ENCODE results near the gene CXorf66.
"Not testable (repeated sequence)": the region's sequence is repeated elsewhere in the genome, so short reads cannot be mapped to it uniquely, and the experiment has no call there.

Gene CXorf66

DNA sequence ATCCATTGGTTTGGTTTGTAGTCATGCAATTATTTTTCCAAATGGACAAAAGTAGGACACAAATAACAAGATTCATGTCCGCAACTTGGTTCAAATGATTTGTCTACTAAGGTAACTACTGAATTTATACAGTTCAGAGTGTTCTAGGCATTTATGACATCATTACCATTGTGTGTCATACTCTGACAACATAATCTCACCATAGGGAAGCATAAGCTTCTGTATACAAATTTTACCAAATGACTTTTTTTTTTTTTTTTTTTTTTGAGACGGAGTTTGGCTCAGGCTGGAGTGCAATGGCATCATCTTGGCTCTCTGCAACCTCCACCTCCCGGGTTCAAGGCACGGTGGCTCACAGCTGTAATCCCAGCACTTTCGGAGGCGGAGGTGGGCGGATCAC lies at the start of gene CXorf66:
Gene CXorf66 (minus strand): TSS at position 101 of the 400 bp plus-strand sequence. CDS start 25 bp downstream, at position 76.
- Mint-ChIP-seq H3K27me3 (no peaks in the 10 kb centered on the region), H3K4me3 (no peak within 1 kb of the TSS), H3K27ac (no peak within 1 kb of the TSS), H3K36me3 (no peaks in the 10 kb centered on the region), H3K4me1 (no peaks in the 10 kb centered on the region), H3K9me3 (no peaks in the 10 kb centered on the region)
- DNase-seq: no peak
- CTCF ChIA-PET: no interaction called here

DNA sequence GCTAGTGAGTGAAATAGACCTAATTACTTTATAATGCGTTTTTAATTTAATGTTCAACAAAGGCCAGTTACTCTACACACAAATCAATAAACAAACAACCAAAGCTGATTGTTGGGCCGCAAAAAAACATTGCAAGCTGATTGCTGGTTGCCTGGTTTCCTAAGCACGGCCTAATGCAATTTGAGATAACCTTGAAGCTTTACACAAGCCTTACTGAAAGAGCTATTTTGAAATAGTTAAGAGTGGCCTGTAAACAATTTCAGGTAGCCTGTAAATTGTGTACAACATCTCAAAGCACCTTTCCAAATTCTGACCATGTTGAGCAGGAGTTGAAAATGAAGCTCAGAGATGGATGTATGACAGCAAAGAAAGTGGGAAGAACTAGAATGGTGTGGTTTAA lies 17.5 kb upstream of the CXorf66 start:
- CTCF ChIA-PET: no interaction called here
- H3K27me3 Mint-ChIP-seq: no peaks in the 10 kb centered on the region
- H3K9me3 Mint-ChIP-seq: no peaks in the 10 kb centered on the region
- H3K36me3 Mint-ChIP-seq: no peaks in the 10 kb centered on the region
- H3K27ac Mint-ChIP-seq: no peak overlapping the region
- H3K4me3 Mint-ChIP-seq: no peak overlapping the region
- no peak for DNase-seq
- no peaks in the 10 kb centered on the region for H3K4me1 Mint-ChIP-seq

- H3K36me3 Mint-ChIP-seq: no peaks in the 10 kb centered on the region
- CTCF ChIA-PET: no interaction called here
- H3K4me1 Mint-ChIP-seq: no peaks in the 10 kb centered on the region
- peaks cover 5% of the 10 kb centered on the region for H3K27me3 Mint-ChIP-seq
- DNase-seq: no peak
- no peaks in the 10 kb centered on the region for H3K9me3 Mint-ChIP-seq
- H3K4me3 Mint-ChIP-seq: no peak overlapping the region
- H3K27ac Mint-ChIP-seq: no peak overlapping the region
Measured at GRCh38 chrX:139974471-139974870, 9.2 kb upstream of the CXorf66 start.

DNA sequence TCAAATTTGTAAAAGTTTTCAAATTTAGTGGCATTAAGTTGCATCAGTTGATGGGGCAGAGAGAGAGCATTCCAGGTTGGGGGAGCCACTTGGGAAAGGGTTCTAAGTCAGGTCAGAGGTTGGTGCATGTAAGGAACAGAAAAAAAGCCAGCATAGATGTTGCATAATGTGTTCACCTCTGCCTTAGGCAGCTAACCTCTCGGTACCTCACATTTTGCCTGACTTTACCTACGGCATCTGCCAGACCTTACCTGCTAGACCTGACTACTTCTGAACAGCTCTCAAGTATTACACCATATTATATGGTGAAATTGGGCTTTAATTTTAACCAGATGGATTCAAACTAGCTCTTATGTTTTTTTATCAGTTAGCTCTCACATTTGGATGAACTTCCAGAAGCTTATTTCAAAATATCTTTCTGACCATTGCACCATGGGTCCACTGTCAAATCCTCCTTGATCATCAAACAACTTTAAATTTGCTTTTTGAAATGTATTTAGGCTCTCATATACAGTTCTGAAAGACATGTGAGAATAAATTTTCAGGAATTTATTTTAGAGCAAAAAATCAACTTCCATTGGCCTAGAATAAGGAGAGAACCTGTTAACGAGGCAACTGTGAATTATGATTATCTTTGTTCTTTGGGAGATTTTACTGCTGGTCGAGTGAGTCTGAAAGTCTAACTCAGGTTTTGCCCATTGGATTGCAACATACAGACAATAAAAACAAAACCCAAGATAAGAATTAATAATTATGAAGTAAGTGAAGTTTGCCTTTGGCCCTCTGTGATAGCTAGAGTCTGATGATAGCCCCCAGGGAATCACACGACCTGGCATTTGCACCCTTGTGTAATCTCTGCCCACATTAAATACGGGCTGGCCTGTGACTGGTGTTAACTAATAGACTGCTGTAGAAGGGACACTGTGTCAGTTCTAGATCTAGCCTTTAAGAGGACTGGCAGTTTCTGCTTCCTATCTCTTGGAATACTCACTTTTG lies 7.6 kb upstream of the CXorf66 start:
- H3K36me3 Mint-ChIP-seq: no peaks in the 10 kb centered on the region
- H3K4me1 Mint-ChIP-seq: no peaks in the 10 kb centered on the region
- H3K27me3 Mint-ChIP-seq: peaks cover 5% of the 10 kb centered on the region
- H3K4me3 Mint-ChIP-seq: no peak overlapping the region
- CTCF ChIA-PET: no interaction called here
- H3K27ac Mint-ChIP-seq: no peak overlapping the region
- no peaks in the 10 kb centered on the region for H3K9me3 Mint-ChIP-seq
- no peak for DNase-seq

GRCh38 chrX:139972113-139972512 lies 6.8 kb upstream of the CXorf66 start:
- CTCF ChIA-PET: no interaction called here
- H3K4me3 Mint-ChIP-seq: no peak overlapping the region
- no peaks in the 10 kb centered on the region for H3K9me3 Mint-ChIP-seq
- H3K36me3 Mint-ChIP-seq: no peaks in the 10 kb centered on the region
- no peak overlapping the region for H3K27ac Mint-ChIP-seq
- DNase-seq: no peak
- peaks cover 5% of the 10 kb centered on the region for H3K27me3 Mint-ChIP-seq
- H3K4me1 Mint-ChIP-seq: no peaks in the 10 kb centered on the region

- DNase-seq: no peak
- no peak overlapping the region for H3K4me3 Mint-ChIP-seq
- H3K36me3 Mint-ChIP-seq: no peaks in the 10 kb centered on the region
- no peaks in the 10 kb centered on the region for H3K4me1 Mint-ChIP-seq
- H3K27ac Mint-ChIP-seq: no peak overlapping the region
- CTCF ChIA-PET: interaction anchor here (1.0 kb wide), 1 partner anchor 10 kb away, joined by 3 read pairs; no protein-coding TSS in a partner anchor
- H3K27me3 Mint-ChIP-seq: peaks cover 5% of the 10 kb centered on the region
- H3K9me3 Mint-ChIP-seq: no peaks in the 10 kb centered on the region
Measured at GRCh38 chrX:139971394-139971749, 6.1 kb upstream of the CXorf66 start.

DNA sequence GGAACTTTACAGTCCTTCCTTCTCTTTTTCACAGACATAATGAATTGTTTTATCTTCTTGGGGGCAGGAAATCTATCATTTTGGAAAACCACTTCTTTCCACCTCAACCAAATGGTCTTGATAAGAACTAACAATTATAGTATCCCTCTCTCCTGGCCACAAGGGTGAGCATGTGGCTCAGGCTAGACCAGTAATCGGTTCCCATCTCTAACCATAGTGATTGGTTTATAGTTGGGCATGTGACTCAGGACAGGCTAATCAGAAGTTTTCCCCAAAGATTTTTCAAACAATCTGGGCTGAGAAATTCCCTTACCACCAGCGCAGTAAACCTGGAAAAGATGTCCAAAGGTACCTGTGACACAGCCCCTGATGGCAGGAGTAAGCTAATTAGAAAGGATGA lies 4.0 kb upstream of the CXorf66 start:
- H3K27ac Mint-ChIP-seq: no peak overlapping the region
- H3K4me1 Mint-ChIP-seq: no peaks in the 10 kb centered on the region
- CTCF ChIA-PET: no interaction called here
- no peak overlapping the region for H3K4me3 Mint-ChIP-seq
- H3K27me3 Mint-ChIP-seq: peaks cover 5% of the 10 kb centered on the region
- H3K36me3 Mint-ChIP-seq: no peaks in the 10 kb centered on the region
- H3K9me3 Mint-ChIP-seq: no peaks in the 10 kb centered on the region
- no peak for DNase-seq

DNA sequence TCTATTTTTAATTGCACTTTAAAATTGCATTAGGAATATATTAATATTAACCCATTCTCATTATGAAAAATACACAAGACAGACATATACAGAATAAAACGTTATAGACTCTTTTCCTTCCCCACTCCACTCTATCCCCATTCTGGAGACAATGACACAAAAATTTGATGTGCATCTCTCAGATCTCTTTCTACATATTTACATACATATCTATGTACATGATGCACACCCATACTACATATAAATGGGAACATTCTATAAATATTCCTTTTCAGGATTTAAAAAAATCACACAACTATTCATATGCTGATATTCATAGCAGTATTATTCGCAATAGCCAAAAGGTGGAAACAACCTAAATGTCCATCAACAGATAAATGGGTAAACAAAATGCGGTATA lies 2.4 kb upstream of the CXorf66 start:
- Mint-ChIP-seq H3K9me3 (no peaks in the 10 kb centered on the region), H3K4me3 (no peak overlapping the region), H3K27me3 (peaks cover 5% of the 10 kb centered on the region), H3K27ac (no peak overlapping the region), H3K4me1 (no peaks in the 10 kb centered on the region), H3K36me3 (no peaks in the 10 kb centered on the region)
- CTCF ChIA-PET: no interaction called here
- no peak for DNase-seq

- Mint-ChIP-seq H3K4me1 (no peaks in the 10 kb centered on the region), H3K9me3 (no peaks in the 10 kb centered on the region), H3K36me3 (no peaks in the 10 kb centered on the region), H3K27me3 (peaks cover 5% of the 10 kb centered on the region), H3K27ac (no peak overlapping the region), H3K4me3 (no peak overlapping the region)
- CTCF ChIA-PET: interaction anchor here (1.1 kb wide), 1 partner anchor 202 kb away, joined by 3 read pairs; no protein-coding TSS in a partner anchor
- DNase-seq: no peak
Measured at GRCh38 chrX:139967300-139967699, 2.0 kb upstream of the CXorf66 start.

DNA sequence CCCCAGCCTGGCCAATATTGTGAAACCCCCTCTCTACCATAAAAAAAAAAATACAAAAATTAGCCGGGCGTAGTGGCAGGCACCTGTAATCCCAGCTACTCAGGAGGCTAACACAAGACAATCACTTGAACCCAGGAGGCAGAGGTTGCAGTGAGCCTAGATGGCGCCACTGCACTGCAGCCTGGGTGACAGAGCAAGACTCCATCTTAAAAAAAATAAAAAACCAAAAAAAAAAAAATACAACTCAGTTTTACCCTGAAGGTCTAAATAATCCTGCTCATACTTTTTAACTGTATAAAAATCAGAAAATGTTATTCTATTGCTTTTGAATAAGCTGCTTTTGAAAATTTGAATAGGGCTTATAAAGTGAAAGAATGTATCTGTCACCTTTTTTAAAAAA lies 838 bp upstream of the CXorf66 start:
- H3K4me3 Mint-ChIP-seq, DNase-seq, H3K27me3 Mint-ChIP-seq, H3K27ac Mint-ChIP-seq, H3K9me3 Mint-ChIP-seq, H3K36me3 Mint-ChIP-seq, H3K4me1 Mint-ChIP-seq: not testable (repeated sequence)
- CTCF ChIA-PET: interaction anchor here (0.7 to 1.1 kb wide), 2 partner anchors 200 to 342 kb away, joined by 3 read pairs; no protein-coding TSS in a partner anchor

- H3K27me3 Mint-ChIP-seq, H3K27ac Mint-ChIP-seq, DNase-seq, H3K36me3 Mint-ChIP-seq, CTCF ChIA-PET, H3K9me3 Mint-ChIP-seq, H3K4me1 Mint-ChIP-seq, H3K4me3 Mint-ChIP-seq: not testable (repeated sequence)
Measured at GRCh38 chrX:139961091-139961490, 4.2 kb downstream of the CXorf66 start.

GRCh38 chrX:139949703-139950102 lies 15.6 kb downstream of the CXorf66 start:
- no peaks in the 10 kb centered on the region for H3K4me1 Mint-ChIP-seq
- DNase-seq: no peak
- no peaks in the 10 kb centered on the region for H3K27me3 Mint-ChIP-seq
- no peaks in the 10 kb centered on the region for H3K9me3 Mint-ChIP-seq
- no peaks in the 10 kb centered on the region for H3K36me3 Mint-ChIP-seq
- no peak overlapping the region for H3K4me3 Mint-ChIP-seq
- CTCF ChIA-PET: no interaction called here
- no peak overlapping the region for H3K27ac Mint-ChIP-seq

DNA sequence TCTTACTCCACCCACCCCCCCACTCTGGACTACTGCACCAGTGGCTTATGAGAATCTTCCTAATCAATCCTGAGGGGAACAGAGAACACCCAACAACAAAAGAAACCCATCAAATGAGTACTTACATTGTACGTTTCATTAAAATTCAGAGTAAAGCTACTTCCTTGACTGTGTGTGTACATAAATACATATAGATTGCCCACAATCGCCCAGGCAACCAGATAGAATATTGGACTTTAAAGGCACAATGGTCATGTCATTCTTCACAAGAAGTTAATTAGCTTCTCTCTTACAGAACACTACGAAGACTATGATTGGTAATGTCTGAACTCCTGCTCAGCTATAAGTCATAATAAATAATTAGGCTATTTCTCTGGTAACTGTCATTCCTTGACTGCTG lies 20.2 kb downstream of the CXorf66 start:
- Mint-ChIP-seq H3K27ac (no peak overlapping the region), H3K4me3 (no peak overlapping the region), H3K27me3 (no peaks in the 10 kb centered on the region), H3K9me3 (no peaks in the 10 kb centered on the region), H3K4me1 (no peaks in the 10 kb centered on the region), H3K36me3 (no peaks in the 10 kb centered on the region)
- CTCF ChIA-PET: no interaction called here
- DNase-seq: no peak

DNA sequence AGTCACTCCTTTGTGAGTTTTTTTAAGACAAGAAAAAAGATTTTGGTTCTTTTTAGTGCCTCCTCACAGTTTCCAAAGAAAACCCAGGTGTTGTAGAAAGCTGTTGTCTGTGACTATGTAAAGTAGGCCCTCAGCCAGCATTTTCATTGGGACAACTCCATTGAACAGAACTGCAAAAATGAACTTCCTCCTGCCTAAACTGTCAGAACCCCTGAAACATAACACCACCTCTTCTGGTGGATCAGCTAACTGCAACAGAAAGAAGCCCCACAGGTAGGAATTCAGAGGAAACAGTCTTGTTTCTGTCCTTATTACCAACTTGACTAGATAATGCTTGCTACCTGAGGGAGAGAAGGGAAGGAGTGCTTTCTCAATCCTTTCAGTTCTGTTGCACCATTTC lies 29.1 kb downstream of the CXorf66 start:
- CTCF ChIA-PET: no interaction called here
- DNase-seq: no peak
- Mint-ChIP-seq H3K9me3 (no peaks in the 10 kb centered on the region), H3K36me3 (no peaks in the 10 kb centered on the region), H3K27me3 (peaks cover 3% of the 10 kb centered on the region), H3K4me3 (no peak overlapping the region), H3K27ac (no peak overlapping the region), H3K4me1 (peaks cover 10% of the 10 kb centered on the region)

DNA sequence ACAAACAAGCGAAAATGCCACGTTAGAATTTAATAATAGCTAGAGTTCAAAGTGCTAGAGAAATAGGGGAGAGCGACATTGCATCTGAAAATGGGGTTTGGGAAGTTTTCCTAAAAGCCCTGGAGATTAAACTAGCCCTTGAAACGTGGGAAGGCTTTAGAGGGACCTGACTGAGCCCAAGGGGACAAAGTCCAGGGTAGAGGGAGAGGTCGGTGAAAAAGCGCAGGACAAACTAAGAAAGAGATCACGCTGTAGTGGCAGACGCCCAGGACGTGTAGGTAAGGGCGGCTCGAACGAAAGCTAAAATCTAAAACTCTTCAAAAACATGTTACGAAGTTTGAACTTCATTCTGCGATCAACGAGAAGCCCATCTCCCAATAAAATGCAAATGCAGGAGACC lies 31.4 kb downstream of the CXorf66 start:
- H3K27me3 Mint-ChIP-seq: peaks cover 3% of the 10 kb centered on the region
- no peak for DNase-seq
- H3K4me3 Mint-ChIP-seq: peak overlapping the region; percentile 88
- H3K36me3 Mint-ChIP-seq: peaks cover 8% of the 10 kb centered on the region
- peaks cover 27% of the 10 kb centered on the region for H3K4me1 Mint-ChIP-seq
- CTCF ChIA-PET: no interaction called here
- H3K9me3 Mint-ChIP-seq: no peaks in the 10 kb centered on the region
- peak overlapping the region; percentile 97 for H3K27ac Mint-ChIP-seq

All from activated naive CD4-positive, alpha-beta T cell treated with anti-CD3 and anti-CD28 coated beads, Interleukin-2, amount 10 ng/mL, durations not matched to agents 7 days and 5 days (primary cell).